T-helper 2 cell treated with Interferon-gamma antibody and Interleukin-4, amounts not matched to agents 100 ng/mL and 5 ng/mL, for 36 hours (primary cell): ENCODE results near the gene ADIRF. TPM values are rescaled to one million over a fixed set of nuclear protein-coding genes. Genes with fewer than 3 reads are reported as not detected.

Experiments
- intact Hi-C: fragments of 100-400 bp; cut with micrococcal nuclease; formaldehyde crosslinking; loops from one replicate; pipeline ENCODE4 v1.15.1; 2023
- total RNA-seq: library from RNA; stranded (reverse); gene quantifications from 2 replicates; pipeline ENCODE4 v1.2.3, GENCODE V29; 2022

Gene ADIRF
- total RNA-seq, 1 donor from 2014 or later: not detected

DNA sequence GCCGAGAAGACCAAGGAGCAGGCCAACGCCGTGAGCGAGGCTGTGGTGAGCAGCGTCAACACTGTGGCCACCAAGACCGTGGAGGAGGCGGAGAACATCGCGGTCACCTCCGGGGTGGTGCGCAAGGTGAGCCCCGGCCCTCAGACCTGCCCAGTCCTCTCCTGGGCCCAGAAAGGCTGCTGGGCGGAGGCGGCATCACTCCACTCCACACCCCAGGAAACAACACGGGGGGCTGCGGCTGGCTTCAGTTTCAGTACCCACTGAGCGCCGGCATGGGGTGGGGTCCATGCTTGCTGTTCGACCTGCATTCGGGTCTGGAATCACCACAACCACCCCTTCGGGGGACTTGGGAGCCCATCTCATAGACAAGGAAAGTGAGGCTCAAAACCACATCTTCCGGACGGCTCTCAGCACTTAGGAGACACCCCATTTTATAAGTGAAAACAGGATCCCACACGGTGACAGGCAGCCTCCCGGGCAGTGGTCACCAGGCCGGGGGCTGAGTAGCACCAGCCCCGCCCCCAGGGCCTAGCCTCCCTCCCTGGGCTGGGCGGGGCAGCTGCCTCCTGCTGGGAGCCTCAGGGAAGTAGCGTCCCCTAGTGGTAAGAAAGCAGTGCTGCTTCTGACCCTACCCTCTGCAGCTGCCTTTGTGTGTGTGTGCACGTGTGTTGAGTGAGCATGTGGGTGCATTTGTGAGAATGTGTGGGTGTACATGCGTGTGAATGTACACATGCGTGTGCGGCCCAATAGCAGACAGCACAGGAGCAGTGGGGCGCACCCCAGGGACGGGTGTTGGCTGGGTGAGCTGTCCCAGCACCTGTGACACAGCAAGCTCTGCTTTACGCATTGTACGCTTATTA, 8.0 kb upstream of the ADIRF start:
- intact Hi-C loops: loop anchor here (1.0 kb wide), 1 partner anchor 21 kb away; no protein-coding TSS in a partner anchor

DNA sequence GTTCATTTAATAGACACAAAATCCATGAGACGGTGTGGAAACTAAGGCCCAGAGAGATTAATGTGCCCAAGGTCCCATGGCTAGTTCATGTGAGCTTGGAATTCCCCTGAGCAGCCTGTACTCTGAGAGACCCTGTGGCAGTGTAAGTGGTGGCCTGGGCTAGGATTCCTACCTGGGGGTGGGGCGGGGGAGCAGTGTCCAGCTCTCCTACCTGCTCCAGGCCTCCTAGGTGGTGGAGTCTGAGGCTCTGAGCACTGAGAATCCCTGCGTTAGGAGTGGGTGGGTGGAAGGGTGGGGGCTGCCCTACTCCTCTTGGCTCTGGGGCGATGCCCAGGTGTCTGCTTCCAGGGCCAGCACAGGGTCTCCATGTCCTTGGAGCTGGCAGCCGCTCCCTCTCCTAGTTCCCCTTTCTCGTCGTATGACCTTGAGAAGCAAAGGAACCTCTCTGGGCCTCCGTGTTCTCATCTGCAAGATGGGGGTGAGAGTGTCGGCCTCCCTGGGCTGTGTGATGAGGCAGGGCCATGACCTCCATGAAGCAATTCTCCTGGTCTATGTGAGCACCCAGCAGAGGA, 7.3 kb upstream of the ADIRF start:
- intact Hi-C loops: loop anchor here (1.0 kb wide), 1 partner anchor 22 kb away; no protein-coding TSS in a partner anchor

DNA sequence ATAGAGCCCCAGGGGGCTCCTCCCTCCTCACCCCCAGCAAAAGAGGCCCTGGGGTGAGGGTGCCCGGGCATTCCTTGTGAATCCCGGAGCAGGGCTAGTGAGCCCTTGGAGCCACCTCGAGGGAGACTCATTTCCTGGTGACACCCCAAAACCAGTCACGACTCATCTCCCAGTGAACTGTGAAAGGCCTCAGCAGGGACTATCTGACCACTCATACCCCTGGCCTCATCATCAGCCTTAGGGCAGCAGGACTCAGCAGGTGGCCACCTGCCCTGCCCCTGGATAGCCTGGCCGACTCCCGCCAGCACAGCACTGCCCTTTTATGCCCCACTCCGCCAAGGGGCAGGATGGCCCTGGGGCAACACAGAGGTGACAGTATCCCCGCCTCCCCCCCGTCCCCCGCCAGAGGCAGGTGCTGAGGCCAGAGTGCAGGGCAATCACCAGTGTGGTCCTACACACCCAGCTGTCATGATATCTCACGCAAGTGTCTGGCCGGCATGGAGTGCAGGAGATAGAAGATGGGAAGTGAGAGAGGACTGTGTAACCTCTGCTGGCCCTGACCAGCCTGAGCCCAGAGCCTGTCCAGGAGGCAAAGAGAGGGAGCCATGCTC, 6.7 kb upstream of the ADIRF start:
- intact Hi-C loops: no loop called here

DNA sequence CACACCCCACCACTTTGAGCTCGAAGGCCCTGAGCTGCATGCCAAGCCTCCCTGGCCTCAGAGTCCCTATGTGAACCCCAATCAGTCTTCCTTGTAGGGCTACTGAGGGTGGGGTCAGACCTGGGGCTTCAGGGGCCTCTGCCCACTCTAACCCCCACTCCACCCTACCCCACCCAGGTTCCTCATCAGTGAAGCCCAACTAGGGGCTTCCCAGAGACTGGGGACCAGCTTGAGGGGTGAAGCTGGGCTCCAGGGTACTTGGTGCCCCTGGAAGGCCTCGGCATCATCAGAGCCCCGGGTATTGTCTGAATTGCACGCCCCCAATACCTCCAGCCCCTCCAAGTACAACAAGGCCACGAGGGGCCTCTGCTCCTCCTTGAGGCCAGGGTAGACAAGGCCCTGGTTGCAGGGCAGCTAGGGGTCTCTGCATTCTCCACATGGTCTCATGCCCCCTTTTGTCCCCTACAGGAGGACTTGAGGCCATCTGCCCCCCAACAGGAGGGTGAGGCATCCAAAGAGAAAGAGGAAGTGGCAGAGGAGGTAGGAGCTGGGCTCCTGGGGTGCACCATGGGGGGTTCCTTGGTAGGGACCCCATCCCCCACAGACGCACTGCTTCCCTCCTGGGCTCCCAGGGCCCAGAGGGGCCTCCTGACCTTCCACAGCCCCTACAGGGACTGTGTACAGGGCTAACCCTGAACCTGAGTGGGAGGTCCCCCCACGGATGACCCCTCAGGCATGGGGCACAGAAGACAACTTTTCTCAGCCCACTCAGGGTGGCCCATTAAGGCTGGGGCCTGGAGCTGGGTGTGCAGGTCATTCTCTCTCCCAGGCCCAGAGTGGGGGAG, 5.9 kb upstream of the ADIRF start:
- intact Hi-C loops: no loop called here

DNA sequence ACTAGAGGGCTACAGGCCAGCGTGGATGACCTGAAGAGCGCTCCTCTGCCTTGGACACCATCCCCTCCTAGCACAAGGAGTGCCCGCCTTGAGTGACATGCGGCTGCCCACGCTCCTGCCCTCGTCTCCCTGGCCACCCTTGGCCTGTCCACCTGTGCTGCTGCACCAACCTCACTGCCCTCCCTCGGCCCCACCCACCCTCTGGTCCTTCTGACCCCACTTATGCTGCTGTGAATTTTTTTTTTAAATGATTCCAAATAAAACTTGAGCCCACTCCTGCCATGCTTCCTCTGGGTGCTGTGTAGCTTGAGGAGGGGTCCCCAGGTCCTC, 5.3 kb upstream of the ADIRF start:
- intact Hi-C loops: no loop called here

DNA sequence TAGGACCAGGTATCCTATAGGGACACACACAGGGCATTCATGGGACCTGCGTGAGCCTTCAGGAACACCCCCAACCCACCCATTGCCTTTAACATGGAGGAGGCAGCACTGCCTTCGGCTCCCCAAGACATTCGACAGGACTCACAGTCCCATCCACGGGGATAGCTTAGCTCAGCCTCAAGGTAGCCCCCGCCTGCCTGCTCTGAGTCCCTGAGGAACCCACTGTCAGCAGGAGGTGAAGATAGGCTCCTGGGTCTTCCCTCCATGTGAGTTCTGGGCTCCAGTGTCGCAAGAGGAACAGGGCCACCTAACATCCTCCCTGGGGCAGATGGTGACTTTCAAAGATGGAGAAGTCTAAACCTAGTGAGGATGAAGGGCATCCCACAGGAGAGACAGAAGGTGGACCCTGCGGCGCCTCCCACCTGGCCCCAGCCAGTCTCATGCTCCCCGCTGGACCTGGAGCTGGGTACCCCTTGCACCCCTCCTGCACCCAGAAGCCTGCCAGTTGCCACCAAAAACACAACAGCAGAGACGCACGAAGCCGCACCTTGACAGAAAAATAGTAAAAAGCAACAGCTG, 4.9 kb upstream of the ADIRF start:
- intact Hi-C loops: no loop called here

DNA sequence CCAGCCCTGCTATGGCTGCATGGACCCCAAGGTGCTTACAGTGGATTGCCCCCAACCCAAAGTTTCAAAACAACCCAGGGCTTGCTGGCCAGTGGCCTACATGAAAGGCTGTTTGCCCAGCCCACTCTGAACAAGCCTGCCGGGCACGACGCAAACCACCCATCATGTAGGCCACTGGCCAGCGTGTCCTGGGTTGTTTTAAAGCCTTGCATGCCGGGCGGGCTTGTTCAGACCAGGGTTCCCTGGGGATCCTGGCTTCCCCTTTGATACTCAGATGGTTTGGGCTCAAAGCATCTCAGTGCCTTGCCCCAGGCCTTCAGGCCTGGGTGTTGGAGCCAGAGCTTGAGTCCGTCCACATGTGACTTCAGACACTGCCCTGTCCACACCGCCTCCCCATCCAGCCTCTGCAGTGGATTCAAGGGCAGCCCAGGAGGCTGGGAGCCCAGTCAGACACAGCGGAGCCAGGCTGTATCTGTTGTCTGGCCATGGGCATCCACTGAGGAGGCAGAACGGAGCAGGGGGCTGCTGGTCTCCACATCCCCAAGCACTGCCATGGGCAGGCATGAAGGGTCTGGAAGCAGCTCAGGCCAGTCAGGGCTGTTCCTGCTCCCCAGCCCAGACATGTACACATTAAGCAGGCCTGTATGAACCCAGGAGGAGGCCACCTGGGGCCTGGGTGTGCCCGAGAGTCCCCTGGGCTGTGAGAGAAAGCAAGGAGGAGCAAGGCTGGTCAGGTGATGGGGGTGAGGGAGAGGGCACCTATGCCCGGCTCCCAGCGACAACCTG, 4.0 kb upstream of the ADIRF start:
- intact Hi-C loops: no loop called here

DNA sequence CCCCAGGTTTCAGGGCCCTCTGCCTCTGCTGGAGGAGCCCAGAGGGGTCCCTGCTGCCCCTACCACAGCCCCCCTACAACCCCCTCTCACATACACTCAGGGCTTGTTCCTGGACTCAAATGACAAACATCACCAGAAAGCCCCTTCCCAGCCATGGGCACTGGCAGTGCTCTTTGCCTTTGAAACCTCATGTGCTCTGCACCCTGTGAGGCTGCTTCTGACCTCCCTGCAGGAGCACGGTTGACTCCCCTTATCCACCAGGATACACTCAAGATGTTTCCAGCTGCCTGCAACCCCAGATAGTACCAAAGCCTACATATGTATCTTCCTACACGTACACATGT, 3.5 kb upstream of the ADIRF start:
- intact Hi-C loops: no loop called here

DNA sequence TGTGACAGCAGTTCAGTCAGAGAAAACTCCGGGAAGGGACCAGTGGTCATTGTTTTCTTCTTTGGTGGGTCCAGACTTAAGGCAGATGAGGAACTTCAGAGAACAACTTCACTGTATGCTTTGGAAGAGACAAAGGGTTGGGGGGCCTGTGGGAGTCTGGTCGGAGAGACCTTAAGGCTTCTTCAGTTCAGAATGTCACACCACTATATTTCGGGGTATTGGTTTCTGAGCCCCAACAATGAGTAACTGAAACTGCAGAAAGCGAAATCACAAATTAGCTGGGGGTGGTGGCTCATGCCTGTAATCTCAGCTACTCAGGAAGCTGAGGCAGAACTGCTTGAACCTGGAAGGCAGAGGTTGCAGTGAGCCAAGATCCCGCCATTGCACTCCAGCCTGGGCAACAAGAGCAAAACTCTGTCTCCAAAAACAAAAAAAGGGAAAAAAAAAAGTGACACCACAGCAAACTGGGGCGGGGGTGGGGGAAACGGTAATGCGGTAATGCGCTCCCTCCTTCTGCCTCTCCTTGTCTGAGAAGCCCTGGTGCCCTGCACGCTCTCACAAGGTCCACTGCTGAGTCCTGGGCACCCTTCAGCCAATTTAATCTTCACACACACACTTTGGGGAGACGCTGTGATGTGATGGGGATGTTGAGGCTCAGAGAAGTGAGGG, 2.2 kb upstream of the ADIRF start:
- intact Hi-C loops: loop anchor here (1.0 kb wide), 1 partner anchor 27 kb away; no protein-coding TSS in a partner anchor

DNA sequence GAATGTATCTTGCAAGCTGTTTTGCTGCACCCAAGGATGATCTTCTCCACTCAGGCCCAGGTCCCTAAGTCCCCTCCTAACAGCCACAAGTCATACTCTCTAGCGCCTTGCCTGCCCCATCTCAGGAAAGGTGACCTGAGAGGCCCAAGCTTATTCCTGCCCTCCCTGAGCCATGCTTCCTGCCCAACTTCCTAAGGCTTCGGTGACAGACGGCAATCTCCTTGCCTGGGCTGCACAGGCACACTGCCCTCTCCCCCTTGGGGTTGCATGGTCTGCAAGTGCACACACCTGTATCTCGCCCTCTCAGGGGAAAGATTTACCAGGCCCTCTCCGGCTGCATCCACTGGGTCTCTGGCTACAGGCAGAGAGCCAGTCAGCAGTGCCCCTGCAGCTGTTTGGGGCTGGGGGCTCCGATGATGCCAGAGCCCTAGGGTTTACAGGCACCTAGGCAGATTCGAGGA, 771 bp upstream of the ADIRF start:
- intact Hi-C loops: no loop called here

DNA sequence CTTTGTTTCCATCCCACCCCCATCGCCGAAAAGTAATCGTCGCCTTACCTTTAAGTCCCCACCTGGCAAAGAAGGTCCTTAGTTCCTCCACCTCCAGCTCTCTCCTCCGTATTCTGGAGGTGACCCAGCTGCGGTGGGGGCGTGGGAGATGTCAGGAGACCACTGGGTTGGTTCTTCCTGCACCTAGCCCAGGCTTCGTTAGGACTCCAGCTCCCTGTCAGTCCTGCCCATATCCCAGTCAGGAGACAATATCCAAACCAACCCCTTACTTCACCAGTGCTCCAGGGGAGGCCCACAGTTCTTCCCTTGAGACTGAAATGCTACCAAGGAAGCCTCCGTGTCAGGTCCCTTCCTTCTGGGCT, 693 bp downstream of the ADIRF start:
- intact Hi-C loops: no loop called here

DNA sequence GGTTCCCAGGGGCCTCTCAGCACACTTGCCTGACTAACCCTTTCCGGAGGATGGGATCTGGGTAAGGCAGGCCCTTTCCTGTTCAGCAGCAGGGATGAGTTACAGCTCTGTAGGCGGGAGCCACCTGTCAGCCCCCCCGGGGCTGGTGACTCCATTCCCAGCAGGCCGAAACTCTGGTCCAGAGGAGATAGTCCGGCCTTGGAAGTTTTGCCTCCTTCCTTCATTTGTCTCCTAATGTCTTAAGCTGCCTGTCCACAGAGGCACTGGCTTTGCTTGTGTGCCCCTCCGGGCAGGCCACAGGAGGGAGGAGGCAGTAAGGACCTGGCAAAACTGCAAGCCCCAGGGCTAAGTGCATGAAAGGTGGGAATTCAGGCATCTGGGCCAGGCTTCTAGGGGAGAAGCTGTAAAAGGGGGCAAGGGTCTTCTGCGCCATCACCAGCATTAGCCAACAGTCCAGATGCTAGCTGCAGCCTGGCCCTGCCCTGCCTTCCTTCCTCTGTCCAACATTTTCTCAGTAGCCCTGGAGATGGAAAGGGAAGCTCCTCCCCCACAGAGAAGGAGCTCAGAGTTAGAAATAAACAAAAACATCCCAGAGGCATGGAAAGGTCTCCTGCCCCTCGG, 1.2 kb downstream of the ADIRF start:
- intact Hi-C loops: loop anchor here (2.0 kb wide), 1 partner anchor 259 kb away; no protein-coding TSS in a partner anchor

DNA sequence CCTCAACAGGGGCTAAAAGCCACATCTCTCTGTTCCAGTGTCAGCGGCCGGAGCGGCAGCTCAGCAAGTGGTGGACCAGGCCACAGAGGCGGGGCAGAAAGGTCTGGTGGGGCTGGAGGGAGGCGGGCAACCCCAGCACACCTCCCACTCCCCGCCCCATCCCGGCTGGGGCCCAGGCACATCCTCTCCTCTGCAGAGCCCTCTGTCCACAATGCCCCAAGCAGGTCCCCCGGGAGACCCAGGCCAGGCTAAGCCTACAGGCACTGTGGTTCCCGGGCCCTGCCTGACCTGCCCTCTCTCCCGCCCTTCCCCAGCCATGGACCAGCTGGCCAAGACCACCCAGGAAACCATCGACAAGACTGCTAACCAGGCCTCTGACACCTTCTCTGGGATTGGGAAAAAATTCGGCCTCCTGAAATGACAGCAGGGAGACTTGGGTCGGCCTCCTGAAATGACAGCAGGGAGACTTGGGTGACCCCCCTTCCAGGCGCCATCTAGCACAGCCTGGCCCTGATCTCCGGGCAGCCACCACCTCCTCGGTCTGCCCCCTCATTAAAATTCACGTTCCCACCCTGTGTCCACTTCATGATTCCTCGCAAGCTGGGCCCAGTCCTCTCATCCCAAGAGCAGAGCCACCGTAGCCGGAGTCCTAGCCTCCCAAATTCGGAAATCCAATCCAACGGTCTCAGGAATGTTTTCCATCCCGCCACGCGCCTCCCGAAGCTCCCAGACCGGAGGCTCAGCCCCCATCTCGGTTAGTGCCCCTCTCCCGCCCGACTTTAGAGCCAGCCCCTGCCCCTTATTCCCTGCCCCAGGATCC, 2.1 kb downstream of the ADIRF start:
- intact Hi-C loops: loop anchor here (2.0 kb wide), 1 partner anchor 260 kb away; no protein-coding TSS in a partner anchor

DNA sequence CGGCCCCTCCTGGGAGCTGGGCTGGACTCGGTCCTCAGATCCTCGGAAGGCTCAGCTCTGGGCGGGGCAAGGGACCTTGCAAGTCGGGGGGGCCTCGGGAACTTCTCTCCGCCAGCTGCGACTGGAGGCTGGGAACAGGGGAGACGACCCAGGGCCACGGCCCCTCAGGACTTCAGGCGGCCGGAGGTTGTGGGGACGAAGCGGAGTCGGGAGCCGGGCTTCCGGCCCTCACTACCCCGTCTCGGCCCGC, 2.6 kb downstream of the ADIRF start:
- intact Hi-C loops: loop anchor here (1.0 to 2.0 kb wide), 2 partner anchors 124 to 260 kb away; partner anchors contain the start of gene SHLD2

DNA sequence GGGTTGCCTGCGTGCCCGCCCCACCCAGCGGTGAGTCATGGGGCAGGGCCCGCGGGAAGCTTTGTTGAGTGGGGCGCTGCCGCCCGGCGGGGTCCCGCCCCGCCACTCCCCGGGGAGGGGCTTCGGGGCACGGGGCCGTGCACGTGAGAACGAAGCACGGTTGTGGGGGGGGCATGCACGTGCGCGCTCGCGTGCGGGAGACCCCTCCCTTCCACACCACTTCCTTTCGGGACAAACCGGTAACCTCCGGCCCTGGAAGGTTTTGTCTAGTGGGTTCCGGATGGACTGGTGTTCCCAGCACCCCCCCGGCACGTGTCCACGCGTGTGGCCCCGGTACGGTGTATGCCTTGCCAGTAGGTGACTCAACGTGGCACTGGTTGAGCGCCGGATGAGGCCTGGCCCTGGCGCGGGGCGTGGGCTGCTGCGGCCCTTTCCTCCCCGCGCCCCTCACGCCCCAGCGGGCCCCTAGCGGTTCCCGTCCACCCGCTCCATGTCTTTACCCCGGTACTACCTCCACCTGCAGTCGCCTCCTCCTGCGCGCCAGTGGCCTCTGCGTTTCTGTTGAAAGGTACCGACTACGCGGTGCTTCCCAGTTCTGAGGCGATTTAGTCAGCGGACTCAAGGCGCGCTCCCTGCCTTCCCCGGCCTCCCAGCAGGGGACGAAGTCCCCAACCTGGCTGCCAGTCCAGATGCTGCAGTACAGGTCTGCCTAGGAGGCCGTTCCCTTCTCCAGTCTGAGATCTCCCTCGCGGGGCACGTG, 3.1 kb downstream of the ADIRF start:
- intact Hi-C loops: loop anchor here (1.0 to 2.0 kb wide), 2 partner anchors 124 to 261 kb away; partner anchors contain the start of gene SHLD2

DNA sequence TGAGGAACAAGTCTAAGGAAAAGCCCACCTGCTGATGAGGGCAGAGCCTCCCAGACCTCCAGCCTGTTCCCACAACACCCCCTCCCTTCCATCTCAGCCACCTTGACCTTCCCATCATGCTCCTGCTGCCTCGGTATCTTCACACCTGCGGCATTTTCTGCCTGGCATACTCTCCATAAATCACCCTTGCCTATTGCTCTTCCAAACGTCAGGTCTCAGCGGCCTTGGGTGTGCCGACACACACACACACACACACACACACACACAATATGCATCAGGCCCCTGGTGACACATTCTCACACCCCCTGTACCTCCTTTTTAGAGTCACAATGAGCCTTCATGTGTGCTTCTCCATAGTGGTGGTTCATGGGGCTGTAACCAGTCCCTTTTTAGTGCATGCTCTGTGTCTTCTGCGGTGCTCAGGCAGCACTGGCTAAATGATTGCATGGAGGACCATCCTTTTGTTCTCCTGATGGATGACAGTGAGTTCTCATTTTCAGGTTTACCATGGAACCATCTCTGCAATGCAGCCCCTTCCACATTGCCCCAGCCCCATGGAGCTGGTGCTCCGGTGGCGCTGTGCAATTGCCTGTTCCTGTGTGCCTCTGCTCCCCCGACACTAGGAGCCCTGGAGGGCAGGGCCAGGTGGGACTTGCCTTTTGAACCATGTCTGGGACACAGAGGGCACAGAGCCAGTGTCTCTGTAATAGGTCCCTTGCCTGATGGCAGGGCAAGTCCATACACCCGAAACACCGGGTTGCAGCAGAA, 4.5 kb downstream of the ADIRF start:
- intact Hi-C loops: no loop called here

DNA sequence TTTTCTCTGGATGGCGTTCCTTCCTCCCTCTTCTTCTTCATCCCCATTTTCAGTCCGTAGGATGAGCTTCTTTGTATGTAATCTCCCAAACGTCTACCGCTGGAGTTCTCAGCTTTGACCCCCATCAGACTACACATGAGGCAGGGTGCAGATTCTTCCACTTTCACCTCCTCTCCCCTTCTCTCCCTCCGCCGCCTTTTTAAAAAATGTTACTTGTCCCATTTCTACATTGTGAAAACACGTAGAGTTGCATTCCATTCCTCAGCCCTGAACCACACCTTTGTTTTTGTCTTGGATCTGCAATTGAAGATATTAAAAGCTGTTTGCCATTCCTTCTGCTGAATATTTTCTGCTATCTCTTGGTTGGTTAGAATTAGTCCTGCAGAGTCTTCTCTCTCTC, 6.2 kb downstream of the ADIRF start:
- intact Hi-C loops: no loop called here
